Upper lobe of right lung (tissue), 1 donor: ENCODE measurements around the gene GMPPB. TPM values are rescaled to one million over a fixed set of nuclear protein-coding genes. Genes with fewer than 3 reads are reported as not detected.
"Not testable (repeated sequence)": the region's sequence is repeated elsewhere in the genome, so short reads cannot be mapped to it uniquely, and the experiment has no call there.

Source experiments
- ATAC-seq: fragments of 200-7000 bp; cut with Tn5 transposase; one replicate; pipeline ENCODE4 v1.9.1; 2020; ENCODE audit warnings: mild to moderate bottlenecking, moderate library complexity
- DNase-seq: peaks from one replicate; pipeline ENCODE4 v3.0.0-alpha.2; 2020
- H3K27ac ChIP-seq: fragments of 200-600 bp; one replicate; pipeline ENCODE4 v1.8.0; 2022
- H3K27me3 ChIP-seq: fragments of 200-600 bp; one replicate; pipeline ENCODE4 v1.8.0; 2022; ENCODE audit warnings: mild to moderate bottlenecking
- H3K36me3 ChIP-seq: fragments of 200-600 bp; one replicate; pipeline ENCODE4 v1.8.0; 2022
- H3K4me1 ChIP-seq: fragments of 200-600 bp; one replicate; pipeline ENCODE4 v1.8.0; 2022
- H3K4me3 ChIP-seq: fragments of 200-600 bp; one replicate; pipeline ENCODE4 v1.8.0; 2022; ENCODE audit warnings: mild to moderate bottlenecking
- H3K9me3 ChIP-seq: fragments of 200-600 bp; one replicate; pipeline ENCODE4 v1.8.0; 2022
- intact Hi-C: fragments of 100-400 bp; cut with DNase I; formaldehyde crosslinking; loops from one replicate; pipeline ENCODE4 v1.11.0; 2022
- total RNA-seq: library from RNA; stranded (reverse); fragmentation: NEBNext Ultra II Directional; extraction: Animal tissue kit (Norgen Biotek cat#: 25700); gene quantifications from one replicate; pipeline ENCODE4 v1.2.1, GENCODE V29; 2021
- TF ChIP-seq, protein P1 (sequence below): fragments of 200-600 bp; IDR thresholded peaks from one replicate; pipeline ENCODE4 v1.8.0; 2022; ENCODE audit warnings: antibody characterized with exemption
- donor health status: DM: no; HTN: yes; CAD: no; lungs with severe emphysema.

The GMPPB gene
- total RNA-seq, 1 donor from 2014 or later, result 34.8 TPM

DNA sequence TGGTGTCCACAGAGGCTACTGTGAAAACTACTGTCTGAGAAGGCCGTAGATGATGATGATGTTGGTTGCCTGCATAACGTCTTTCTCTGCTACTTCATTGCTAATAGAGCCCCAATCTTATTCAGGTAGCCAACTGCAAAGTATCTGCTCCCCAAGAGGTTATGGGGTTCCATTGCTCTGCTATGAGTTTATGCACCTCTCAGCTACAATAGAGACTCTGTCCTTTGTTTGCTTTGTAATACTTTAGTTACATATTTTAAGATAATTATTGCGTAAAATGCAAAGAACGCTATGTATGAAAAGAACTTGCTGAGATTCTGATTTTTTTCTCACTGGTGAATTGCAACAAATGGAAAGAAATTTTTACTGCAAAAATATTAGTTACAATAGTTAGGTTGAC lies 27.8 kb upstream of the GMPPB start:
- Histone ChIP-seq H3K27me3 (no peaks in the 10 kb centered on the region), H3K27ac (peak overlapping the region; percentile 28), H3K36me3 (peaks cover 18% of the 10 kb centered on the region), H3K4me3 (no peak overlapping the region), H3K9me3 (no peaks in the 10 kb centered on the region), H3K4me1 (peaks cover 12% of the 10 kb centered on the region)
- no peak for DNase-seq
- TF ChIP-seq, protein P1, sequence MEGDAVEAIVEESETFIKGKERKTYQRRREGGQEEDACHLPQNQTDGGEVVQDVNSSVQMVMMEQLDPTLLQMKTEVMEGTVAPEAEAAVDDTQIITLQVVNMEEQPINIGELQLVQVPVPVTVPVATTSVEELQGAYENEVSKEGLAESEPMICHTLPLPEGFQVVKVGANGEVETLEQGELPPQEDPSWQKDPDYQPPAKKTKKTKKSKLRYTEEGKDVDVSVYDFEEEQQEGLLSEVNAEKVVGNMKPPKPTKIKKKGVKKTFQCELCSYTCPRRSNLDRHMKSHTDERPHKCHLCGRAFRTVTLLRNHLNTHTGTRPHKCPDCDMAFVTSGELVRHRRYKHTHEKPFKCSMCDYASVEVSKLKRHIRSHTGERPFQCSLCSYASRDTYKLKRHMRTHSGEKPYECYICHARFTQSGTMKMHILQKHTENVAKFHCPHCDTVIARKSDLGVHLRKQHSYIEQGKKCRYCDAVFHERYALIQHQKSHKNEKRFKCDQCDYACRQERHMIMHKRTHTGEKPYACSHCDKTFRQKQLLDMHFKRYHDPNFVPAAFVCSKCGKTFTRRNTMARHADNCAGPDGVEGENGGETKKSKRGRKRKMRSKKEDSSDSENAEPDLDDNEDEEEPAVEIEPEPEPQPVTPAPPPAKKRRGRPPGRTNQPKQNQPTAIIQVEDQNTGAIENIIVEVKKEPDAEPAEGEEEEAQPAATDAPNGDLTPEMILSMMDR, result no peak
- intact Hi-C loops, result no loop called here
- ATAC-seq, result peak; percentile 59

DNA sequence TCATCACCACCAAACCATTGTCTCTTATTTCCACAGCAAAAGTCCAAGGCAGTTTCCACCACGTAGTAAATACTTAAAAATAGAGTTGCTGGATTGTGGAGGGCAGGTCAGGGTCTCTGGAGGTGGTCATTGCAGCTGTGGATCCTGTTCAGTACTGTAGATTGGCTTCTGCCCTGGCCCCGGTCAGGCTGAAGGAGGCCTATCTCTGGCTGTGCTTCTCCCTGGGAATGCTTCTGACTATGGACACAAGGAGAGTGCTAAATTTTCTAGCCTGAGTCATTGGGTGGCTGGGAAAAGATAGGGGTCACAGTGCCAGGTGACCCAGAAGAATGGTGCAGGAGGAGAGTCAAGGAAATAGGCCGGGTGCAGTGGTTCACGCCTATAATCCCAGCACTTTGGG lies 26.3 kb upstream of the GMPPB start:
- ATAC-seq (no peak), DNase-seq (no peak)
- Histone ChIP-seq H3K27me3 (no peaks in the 10 kb centered on the region), H3K9me3 (no peaks in the 10 kb centered on the region), H3K36me3 (peaks cover 26% of the 10 kb centered on the region), H3K4me1 (peaks cover 6% of the 10 kb centered on the region), H3K27ac (no peak overlapping the region), H3K4me3 (no peak overlapping the region)
- intact Hi-C loops, result no loop called here
- TF ChIP-seq, protein P1, result no peak

DNA sequence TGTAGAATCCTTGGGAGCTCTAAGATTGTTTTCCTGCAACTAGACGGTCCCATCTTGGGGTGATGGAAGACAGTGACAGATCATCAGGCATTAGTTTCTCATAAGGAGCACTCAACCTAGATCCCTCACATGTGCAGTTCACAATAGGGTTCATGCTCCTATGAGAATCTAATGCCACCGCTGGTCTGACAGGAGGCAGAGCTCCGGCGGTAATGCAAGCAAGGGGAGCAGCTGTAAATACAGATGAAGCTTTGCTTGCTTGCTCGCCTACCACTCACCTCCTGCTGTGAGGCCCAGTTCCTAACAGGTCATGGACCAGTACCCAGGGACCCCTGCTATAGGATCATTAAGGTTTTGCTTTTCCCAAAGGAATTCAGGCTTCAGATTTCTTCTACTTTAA lies 25.1 kb upstream of the GMPPB start:
- H3K4me1 ChIP-seq, H3K4me3 ChIP-seq, DNase-seq, H3K27me3 ChIP-seq, H3K27ac ChIP-seq, intact Hi-C loops, ATAC-seq, H3K9me3 ChIP-seq: not testable (repeated sequence)
- peaks cover 33% of the 10 kb centered on the region for H3K36me3 ChIP-seq

DNA sequence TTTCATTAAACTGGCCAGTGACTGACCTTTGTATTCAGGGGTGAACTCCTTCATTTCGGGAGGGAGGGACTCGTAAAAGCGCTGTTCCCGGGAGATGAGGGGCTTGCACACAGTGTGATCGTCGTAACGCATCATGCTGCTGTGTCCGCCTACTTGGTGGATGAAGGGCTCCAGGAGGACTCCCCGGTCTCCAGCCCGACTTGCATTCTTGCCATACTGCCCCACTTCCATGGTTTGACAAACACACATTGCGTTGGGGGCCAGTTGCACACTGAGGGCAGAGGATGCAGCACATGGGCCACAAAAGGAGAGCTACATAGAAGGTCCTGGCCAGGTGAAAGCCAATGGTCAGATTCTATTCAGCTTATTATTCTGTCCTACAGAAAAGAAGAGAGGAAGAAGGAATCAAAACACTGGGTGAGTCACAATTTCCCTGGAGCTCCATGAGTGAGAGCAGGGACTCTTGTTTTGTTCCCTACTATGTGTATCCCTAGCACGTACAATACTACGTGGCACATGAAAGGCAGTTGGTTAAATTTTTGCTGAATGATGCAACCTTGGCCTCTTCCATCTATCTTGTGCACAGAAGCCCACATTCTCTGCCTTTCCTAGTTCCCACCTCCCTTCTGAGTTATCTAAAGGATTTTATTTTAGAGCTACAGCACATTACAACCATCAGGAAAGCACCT lies 24.2 kb upstream of the GMPPB start:
- no peak overlapping the region for H3K27ac ChIP-seq
- H3K9me3 ChIP-seq, result no peaks in the 10 kb centered on the region
- H3K4me1 ChIP-seq, result peaks cover 1% of the 10 kb centered on the region
- intact Hi-C loops, result no loop called here
- DNase-seq (no peak), ATAC-seq (no peak)
- TF ChIP-seq, protein P1, result no peak
- peaks cover 37% of the 10 kb centered on the region for H3K36me3 ChIP-seq
- H3K4me3 ChIP-seq, result no peak overlapping the region
- H3K27me3 ChIP-seq, result no peaks in the 10 kb centered on the region

DNA sequence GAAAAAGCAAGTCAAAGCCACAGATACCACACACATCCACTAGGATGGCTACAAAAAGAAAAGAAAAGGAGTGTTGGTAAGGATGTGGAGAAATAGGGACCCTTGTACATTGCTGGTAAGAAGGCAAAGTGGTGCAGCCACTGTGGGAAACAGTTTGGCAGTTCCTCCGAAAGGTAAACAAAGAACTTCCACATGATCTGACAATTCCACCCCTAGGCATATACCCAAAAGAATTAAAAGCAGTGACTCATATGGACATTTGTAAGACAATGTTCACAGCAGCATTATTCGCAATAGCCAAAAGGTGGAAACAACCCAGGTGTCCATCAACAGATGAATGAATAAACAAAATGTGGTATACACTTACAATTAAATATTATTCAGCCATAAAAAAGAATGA lies 22.2 kb upstream of the GMPPB start:
- intact Hi-C loops, result no loop called here
- no peaks in the 10 kb centered on the region for H3K4me1 ChIP-seq

DNA sequence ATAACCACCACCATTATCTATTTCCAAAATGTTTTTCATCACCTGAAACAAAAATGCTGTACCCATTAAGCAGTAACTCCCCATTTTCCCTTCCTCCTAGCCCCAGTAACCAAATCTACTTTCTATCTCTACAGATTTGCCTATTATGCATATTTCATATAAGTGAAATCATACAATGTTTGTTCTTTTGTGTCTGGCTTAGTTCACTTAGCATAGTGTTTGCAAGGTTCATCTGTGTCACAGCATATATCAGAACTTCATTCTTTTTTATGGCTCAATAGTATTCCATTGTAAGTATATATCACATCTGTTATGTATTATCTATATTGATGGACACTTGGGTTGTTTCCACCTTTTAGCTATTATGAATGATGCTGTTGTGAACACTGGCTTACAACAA lies 16.7 kb upstream of the GMPPB start:
- Histone ChIP-seq H3K36me3 (peaks cover 60% of the 10 kb centered on the region), H3K4me1 (no peaks in the 10 kb centered on the region), H3K27me3 (no peaks in the 10 kb centered on the region), H3K27ac (no peak overlapping the region), H3K4me3 (no peak overlapping the region), H3K9me3 (no peaks in the 10 kb centered on the region)
- DNase-seq (no peak), ATAC-seq (no peak)
- TF ChIP-seq, protein P1, result no peak
- intact Hi-C loops, result no loop called here

More for the DNA sequence above, 22.2 kb upstream of the GMPPB start:
- Histone ChIP-seq H3K27me3 (no peaks in the 10 kb centered on the region), H3K27ac (no peak overlapping the region), H3K36me3 (peaks cover 51% of the 10 kb centered on the region), H3K4me3 (no peak overlapping the region), H3K9me3 (no peaks in the 10 kb centered on the region)
- ATAC-seq (no peak), DNase-seq (no peak)
- TF ChIP-seq, protein P1, result no peak
